NCI-H82 treated with DMSO at 0.1 percent for 48 hours (cell line): Measurements from ENCODE around the gene RAB7B.
"Not testable (repeated sequence)": the region's sequence is repeated elsewhere in the genome, so short reads cannot be mapped to it uniquely, and the experiment has no call there.

ENCODE experiments used
- DNase-seq: peaks from one replicate; lab custom pipeline; 2025; ENCODE audit not compliant: unreplicated experiment; lab: John Stamatoyannopoulos, UW

The RAB7B gene

DNA sequence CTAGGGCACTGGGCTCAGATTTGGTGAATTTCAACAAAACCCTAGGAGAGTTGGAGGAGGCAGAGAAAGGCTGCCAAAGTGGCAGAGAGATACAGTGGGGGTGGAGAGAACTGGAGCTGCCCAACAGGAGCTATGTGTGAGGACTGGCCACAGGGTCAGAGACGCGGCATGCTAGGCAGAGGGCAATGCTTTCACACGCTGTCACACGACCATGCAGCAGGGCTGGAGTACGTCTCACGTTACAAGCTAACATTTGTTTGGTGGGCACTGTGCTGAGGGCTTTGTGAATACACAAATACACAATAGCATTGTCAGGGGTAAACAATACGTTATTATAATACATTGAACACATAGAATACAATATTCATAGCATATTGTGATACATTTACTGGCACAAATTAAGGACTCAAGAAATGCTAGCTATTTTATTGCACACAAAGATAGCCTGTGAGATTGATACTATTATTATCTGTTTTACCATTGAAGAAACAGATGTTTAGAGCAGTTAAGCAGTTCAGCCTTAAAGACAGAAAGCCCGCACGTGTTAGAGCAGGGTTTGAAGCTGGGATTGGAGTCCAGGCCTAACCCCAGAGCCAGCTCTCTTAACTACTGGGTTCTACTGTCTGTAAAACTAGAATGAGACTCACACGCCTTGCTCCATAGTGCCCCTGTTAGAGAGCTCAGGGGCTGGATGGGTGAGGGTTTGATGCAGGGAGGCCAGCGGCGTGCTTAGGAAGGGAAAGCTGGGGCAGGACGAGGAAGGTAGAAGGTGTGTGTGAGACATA, 4.5 kb downstream of the RAB7B start:
- DNase-seq = no peak

DNA sequence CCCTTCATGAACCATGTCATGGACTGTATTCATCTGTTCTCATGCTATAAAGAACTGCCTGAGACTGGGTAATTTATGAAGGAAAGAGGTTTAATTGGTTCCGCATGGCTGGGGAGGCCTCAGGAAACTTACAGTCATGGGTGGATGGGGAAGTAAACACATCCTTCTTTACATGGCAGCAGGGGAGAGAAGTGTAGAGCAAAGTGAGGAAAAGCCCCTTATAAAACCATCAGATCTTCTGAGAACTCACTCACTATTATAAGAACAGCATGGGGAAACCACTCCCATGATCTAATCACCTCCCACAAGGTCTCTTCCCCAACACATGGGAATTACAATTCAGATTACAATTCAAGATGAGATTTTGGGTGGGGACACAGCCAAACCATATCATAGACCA, 6.6 kb downstream of the RAB7B start:
- DNase-seq = not testable (repeated sequence)

DNA sequence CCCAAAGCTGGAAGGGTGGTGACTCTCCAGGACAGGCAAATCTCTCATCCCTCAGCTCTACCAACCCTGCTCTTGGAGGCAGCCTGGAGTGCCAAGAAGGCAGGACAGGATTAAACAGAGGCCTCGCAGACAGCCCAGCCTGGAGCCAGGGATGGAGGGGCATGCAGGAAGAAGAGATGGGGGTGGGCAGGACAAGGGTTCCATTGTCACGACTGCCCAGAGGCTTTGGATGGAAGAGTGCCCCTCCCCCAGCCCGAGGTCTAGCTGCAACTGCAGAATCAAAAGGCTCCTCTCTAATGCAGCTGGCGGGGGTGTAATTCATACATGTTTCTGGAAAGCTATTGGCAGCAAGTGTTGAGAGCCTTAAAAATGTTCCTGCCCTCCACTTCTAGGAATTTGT, 8.8 kb downstream of the RAB7B start:
- DNase-seq = no peak

DNA sequence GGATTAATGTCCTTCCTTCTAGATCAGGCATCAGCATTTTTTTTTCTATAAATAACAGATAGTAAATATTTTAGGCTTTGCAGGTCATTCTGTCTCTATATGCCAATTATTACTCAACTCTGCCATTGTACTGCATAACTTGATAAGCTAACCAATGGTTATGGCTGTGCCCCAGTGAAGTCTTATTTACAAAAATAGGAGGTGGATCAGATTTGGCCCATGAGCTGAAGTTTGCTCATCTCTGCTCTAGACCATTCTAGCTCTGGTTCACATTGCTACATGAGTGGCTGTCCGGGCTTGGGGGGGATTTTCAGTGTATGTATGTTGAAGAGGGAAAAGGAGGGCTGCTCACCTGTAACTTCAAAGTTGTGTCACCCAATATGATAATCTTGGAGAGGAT, 10.1 kb downstream of the RAB7B start:
- no peak for DNase-seq

DNA sequence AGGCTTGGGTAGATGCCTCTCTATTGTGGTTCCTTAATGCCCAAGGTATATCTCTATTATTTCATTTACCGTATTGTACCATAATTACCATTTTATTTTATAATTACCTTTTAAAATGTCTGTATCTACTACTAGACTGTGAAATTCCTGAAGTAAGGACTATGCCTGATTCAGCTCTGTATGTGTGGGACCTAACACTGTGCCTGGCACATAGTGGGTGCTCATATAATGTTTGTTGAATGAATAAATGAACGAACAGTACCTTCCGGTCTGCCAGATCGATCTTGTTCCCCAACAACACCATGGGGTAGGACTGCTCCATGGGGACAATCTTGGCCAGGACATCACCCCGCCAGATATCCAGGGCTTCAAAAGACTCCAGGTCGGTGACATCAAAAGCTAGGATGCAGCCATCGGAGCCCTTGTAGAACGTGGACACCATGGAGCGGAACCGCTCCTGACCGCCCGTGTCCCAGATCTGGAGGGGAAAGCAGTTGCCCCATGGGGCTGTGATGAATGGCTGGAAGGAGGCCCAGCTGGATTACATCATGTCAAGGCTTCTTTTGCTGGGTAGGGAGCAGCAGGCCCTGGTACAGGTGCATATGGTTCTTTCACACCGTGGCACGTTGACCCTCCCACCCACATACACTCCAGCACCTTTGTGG, 10.8 kb downstream of the RAB7B start:
- DNase-seq = no peak

DNA sequence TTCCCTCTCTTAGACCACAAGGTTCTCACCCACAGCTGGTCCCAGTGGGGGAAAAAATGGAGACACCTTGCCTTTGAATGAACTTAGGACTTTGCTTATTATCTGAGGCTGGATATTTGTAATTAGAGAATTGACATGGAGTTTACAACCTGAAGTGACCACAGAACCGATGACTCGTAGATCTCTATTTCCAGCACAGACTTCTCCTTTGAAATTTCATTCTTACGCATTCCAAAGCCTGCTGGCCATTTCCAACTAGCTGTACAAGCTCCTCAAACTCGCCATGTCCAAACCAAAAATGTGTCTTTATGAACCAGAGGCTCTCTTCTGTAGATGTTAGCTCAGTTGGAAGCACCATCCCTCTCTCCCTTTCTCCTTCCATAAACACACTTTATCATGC, 12.0 kb downstream of the RAB7B start:
- DNase-seq = no peak

GRCh38 chr1:205990226-205990625, 13.0 kb downstream of the RAB7B start:
- DNase-seq = no peak

- DNase-seq = no peak
These were observed 13.4 kb downstream of the RAB7B start for GRCh38 chr1:205989786-205990185.

- no peak for DNase-seq
These were observed 14.6 kb downstream of the RAB7B start for GRCh38 chr1:205988585-205988995.

DNA sequence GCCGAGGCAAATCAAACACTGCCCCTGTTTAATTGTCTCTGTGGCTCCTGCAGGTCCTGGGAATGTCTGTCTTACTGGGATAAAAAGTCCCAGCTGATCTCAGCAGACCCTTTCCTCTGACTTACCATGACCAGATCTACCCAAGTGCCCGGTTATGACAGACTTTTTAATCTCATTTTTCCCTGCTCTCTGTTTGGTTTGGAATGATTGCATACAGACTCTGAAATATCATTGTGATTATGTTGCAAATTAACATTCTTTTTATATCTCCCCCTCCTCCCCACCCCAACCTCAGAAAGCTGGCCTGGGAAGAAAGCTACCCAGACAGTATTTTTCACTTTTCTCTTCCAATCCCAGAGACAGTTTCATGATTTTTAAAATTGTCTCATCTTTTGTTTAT, 16.3 kb downstream of the RAB7B start:
- no peak for DNase-seq

DNA sequence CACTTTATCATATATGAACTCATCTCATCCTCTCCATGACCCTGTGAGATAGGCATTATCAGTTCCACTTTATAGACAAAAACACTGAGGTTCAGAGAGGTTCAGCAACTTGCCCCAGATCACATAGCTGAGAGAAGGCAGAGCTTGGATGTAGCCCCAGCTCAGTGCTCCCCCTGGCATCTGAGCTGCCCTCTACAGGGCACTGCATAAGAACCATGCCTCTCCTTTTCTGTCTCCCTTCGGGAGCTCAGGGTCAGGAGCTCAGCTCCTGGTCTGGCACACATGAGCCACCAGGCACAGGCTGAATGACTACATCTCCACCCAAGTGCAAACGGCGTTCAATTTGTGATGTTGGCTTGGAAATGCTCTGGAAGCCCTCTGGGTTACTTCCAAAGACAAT, 16.9 kb downstream of the RAB7B start:
- DNase-seq = no peak

DNA sequence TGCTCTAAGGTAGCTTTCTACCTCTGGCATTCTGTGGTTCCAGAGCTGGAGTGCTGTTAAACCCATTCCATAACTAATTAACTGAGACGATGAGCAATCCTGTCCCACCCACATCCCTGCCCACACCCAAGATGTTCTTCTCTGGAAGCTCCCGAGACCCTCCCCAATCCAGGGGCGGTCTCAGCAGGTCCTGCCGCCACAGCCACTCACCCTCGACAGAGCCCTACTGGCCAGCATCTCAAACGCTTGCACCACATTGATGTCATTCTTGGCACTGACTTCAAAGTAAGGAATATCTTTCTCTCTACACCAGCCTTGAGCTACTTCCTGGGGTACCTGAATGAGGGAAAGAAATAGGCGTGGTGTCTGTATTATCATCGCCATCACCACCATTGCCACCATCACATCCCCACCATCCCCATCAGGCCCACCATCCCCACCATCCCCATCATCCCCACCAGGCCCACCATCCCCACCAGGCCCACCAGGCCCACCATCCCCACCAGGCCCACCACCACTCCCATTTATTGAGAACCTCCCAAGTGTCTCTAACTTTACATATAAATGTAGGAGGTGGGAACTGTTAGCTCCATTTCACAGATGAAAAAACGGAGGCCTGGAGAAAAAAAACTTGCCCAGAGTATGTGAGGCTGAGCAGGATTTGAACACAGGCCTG, 17.7 kb downstream of the RAB7B start:
- no peak for DNase-seq

DNA sequence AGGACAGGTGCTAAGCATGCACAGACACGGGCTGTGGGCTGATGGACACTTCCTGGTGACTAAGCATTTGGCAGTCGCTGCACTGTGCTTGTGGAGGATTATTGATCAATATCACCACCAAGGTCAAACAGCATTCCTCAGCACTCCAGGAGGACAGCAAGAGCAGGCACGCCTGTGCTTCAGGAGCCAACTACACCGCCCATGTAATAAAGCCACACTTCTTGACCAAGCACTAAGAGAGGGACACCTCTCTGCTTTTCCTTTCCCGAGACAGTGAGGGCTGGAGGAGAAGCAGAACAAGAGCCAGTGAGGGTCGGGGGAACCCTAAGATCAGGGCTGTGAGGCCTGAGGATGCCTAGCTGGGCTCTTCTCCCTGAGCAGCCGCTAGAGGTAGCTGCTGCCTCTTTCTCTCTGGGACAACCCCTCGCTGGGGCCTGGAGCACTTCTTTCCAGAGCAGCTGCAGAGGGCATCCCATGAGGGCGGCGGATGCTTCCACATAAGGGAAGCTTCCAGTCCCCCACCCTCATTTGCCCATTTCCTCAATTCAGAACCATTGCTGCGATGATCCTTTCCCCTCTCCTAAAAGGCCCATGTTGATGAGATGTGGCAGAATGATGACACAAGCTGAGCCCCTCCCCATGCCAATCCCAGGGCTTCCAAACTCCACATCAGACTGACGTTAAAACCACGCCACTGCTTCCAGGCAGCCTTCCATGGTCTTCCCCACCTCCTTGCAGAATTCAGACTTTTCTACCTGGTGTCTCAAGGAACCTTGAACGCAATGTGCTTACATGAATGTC, 19.1 kb downstream of the RAB7B start:
- DNase-seq = no peak

DNA sequence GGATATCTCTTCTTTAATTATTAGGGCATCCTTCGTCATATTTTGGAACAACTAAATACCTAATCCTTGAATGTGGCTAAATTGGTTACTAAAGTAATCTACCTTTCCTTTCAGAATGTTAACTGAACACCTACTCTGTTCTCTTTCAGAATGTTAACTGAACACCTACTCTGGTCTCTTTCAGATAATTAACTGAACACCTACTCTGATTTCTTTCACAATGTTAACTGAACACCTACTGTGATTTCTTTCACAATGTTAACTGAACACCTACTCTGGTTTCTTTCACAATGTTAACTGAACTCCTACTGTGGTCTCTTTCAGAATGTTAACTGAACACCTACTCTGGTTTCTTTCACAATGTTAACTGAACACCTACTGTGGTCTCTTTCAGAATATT, 21.9 kb downstream of the RAB7B start:
- no peak for DNase-seq

DNA sequence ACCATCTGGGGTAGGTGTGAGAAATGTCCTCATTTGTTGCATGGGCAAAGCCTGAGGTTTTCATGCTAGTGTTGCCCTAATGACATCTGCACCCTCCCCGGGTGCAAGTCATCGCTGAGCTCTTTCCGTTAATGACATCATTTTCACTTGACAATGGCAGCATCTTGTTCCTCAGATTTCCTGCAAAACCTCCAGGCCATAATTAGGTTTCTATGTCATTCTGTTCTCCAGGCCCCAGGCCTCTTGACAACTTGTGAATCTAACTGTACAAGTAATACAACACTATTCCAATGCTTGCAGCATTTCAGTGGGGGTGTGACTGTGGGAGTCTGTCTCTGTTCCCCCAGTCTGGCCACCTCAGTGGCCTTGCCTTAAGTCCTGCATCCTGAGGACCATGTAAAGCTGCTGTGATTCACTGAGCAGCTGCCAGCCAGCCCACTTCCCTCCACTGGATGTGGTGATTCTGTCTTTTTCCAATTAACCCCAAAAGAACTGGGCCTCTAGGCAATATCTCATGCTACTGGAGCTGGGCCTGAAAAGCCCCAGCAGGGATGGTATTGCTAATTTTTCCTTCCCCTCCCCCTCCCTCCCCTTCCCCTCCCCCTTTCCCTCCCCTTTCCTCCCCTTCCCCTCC, 22.8 kb downstream of the RAB7B start:
- no peak for DNase-seq

DNA sequence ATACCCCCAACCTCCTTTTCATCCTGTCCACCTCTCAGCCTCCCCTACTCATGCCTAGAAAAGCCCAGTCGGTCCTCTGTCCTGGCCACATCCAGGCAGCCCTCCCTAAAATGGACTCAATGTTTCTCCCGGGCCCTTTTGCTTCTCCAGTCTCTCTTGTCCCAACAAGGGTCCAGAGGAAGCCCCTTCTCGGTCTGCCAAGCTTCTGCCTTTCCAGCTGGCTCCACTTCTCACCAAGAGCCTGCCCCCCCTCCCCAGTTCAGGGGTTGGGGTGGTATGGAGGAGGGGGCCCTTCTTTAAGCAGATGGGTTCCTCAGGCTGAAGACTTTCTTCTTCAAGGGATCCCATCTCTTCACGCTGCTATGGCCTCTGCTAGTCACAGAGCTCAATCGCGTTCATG, 23.9 kb downstream of the RAB7B start:
- DNase-seq = no peak

DNA sequence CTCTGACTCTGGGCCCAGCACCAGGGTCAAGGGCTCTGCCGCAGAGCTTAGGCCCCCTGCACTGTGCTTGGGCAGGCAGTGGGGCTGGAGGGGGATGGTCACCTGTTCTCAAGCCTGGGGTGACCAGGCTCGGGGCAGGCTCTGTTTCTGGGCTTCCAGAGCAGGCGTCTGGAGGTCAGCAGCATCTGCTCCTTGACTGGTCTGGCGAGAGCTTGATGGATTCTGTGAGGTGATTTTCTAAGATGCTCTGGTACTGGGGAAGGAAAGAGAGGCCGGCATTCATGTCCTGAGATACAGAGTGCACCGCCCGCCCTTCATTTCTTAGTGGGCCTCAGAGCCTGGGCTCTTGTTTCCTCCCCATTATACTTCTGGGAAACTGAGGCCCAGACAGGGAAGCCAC, 24.5 kb downstream of the RAB7B start:
- DNase-seq = no peak

- peak; percentile 51 for DNase-seq
These were observed 25.7 kb downstream of the RAB7B start for GRCh38 chr1:205977402-205978014.

DNA sequence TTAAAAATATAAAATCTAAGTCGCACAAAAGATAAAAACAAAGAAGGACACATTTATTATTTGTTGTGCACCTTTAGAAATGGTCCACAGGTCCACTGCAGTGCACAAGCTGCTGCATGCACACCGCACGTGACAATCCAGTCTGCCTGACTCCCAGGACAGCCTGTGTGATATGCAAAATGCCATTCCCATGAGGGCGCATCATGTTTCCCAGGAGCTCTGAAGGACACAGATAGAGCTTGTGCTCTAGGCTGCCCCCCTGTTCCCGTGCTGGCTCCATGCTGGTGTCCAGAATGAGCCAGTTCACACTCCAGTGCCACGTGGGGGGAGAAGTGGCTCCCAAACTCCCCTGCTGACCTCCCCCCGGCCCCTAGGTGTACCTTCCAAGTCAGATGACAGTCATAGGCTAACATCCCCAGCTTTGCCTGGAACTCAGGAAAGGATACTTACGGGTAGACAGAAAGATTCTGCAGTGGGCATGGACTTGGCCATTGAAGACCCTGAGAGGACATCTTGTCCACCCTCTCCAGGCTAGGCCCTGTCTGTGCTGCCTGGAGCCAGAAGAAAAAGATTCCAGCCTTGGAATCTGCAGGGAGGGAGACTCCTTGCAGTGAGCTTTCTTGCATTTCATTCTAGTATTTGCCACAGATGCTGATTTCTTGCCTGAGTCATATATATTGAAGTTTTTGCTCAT, 26.3 kb downstream of the RAB7B start:
- peak; percentile 10 for DNase-seq

GRCh38 chr1:205976036-205976435, 27.2 kb downstream of the RAB7B start:
- no peak for DNase-seq
